AG08395 (cell line): ENCODE data around the gene LIMCH1.
"Not testable (repeated sequence)": the region's sequence is repeated elsewhere in the genome, so short reads cannot be mapped to it uniquely, and the experiment has no call there.

Source experiments
- DNase-seq: peaks from one replicate; pipeline ENCODE4 v3.0.0; 2012; ENCODE audit warnings: mixed read lengths, low spot score

The LIMCH1 gene

GRCh38 chr4:41734371-41734770, 196.4 kb downstream of the LIMCH1 start:
- DNase-seq = no peak

GRCh38 chr4:41737491-41737890, 199.5 kb downstream of the LIMCH1 start:
- DNase-seq = not testable (repeated sequence)

- DNase-seq = no peak
These were observed 203.4 kb downstream of the LIMCH1 start for GRCh38 chr4:41741354-41741753.

GRCh38 chr4:41744572-41745291, 206.8 kb downstream of the LIMCH1 start:
- no peak for DNase-seq

- DNase-seq = no peak
These were observed 207.5 kb downstream of the LIMCH1 start for GRCh38 chr4:41745292-41746024.

GRCh38 chr4:41746025-41746439, 208.1 kb downstream of the LIMCH1 start:
- DNase-seq = no peak

GRCh38 chr4:41746440-41747229, 208.7 kb downstream of the LIMCH1 start:
- DNase-seq = no peak

GRCh38 chr4:41747230-41748055, 209.5 kb downstream of the LIMCH1 start:
- DNase-seq = no peak

GRCh38 chr4:41748074-41748570, 210.2 kb downstream of the LIMCH1 start:
- no peak for DNase-seq

GRCh38 chr4:41748571-41749475, 210.9 kb downstream of the LIMCH1 start, which contains the start of gene PHOX2B:
TSS of gene PHOX2B (minus strand) at chr4:41748725. CDS start at chr4:41748610, 115 bp downstream.
- no peak for DNase-seq

- DNase-seq = no peak
These were observed 211.7 kb downstream of the LIMCH1 start for GRCh38 chr4:41749631-41750039.
